OCI-LY3 (cell line): ENCODE data around the gene OR51B2.

Experiments used
- CTCF ChIP-seq: fragments of 200-600, 300-600 bp; sonication (generic); IDR thresholded peaks from 2 replicates; pipeline ENCODE4 v1.5.1; 2014; ENCODE audit warnings: antibody characterized with exemption, low read length, low read depth
- EZH2phosphoT487 ChIP-seq: fragments of 200-600 bp; shearing (Covaris generic); IDR thresholded peaks from 2 replicates; pipeline ENCODE4 v1.6.1; 2018; ENCODE audit warnings: antibody characterized with exemption, mixed run types, low read depth

- TF ChIP-seq CTCF: no peak
- no peak for TF ChIP-seq EZH2phosphoT487
Observed at GRCh38 chr11:5282628-5283027, 41.5 kb downstream of the OR51B2 start.
